Measurements from ENCODE around the gene USP13. TPM values are rescaled to one million over a fixed set of nuclear protein-coding genes. Genes with fewer than 3 reads are reported as not detected.

USP13 gene
- polyA plus RNA-seq, 3 donors: 0.31 to 1.6 (median 1.2) TPM

DNA sequence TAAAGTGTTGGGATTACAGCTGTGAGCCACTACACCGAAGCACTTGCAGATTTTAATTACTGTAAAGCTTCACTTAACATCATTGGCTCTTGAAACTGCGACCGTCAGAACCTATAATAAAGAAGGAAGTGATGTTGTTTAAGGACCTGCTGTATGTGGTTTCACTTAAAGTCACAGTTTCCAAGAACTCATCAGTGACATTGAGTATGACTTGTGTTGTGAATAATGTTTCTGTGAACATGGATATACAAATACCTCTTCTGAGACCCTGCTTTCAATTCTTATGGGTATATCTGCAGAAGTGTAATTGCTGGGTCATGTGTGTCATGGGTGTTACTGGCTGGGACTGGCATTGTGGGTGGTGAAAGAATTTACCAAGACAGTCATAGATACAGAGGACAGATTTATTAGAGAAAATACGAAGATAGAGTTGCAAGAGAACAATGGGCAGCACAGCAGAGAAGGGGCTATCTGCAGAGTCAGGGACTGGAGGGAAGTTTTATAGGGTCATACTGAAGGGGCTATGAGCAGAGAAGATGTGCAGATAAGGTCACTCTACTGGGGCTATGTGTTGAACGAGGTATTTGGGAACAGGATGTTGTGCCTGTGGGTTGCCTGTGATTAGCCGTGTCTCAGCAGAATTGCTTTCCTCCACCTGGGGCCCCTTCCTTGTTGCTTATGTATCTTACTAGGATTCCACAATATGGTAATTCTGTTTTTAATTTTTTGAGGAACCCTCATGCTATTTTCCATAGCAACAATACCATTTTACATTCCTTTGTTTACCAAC lies 43.7 kb upstream of the USP13 start:
- no peak overlapping the region for H3K4me3 ChIP-seq (replicated peaks in 1 of 3; ENCODE audit: low read depth in 2 of 3, low read length in 3 of 3)
- H3K27me3 ChIP-seq (ENCODE audit: control insufficient read depth in 2 of 2, insufficient read depth in 2 of 2, low read length in 2 of 2): no peaks in the 10 kb centered on the region
- H3K4me1 ChIP-seq (ENCODE audit: control insufficient read depth in 1 of 2, insufficient read depth in 2 of 2, low read length in 2 of 2): peaks cover 28 to 29% of the 10 kb centered on the region in 2 donors
- TF ChIP-seq, protein P1, sequence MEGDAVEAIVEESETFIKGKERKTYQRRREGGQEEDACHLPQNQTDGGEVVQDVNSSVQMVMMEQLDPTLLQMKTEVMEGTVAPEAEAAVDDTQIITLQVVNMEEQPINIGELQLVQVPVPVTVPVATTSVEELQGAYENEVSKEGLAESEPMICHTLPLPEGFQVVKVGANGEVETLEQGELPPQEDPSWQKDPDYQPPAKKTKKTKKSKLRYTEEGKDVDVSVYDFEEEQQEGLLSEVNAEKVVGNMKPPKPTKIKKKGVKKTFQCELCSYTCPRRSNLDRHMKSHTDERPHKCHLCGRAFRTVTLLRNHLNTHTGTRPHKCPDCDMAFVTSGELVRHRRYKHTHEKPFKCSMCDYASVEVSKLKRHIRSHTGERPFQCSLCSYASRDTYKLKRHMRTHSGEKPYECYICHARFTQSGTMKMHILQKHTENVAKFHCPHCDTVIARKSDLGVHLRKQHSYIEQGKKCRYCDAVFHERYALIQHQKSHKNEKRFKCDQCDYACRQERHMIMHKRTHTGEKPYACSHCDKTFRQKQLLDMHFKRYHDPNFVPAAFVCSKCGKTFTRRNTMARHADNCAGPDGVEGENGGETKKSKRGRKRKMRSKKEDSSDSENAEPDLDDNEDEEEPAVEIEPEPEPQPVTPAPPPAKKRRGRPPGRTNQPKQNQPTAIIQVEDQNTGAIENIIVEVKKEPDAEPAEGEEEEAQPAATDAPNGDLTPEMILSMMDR (IDR thresholded peaks at IDR 0.05): no peak
- no peaks in the 10 kb centered on the region for H3K9me3 ChIP-seq (replicated peaks in 1 of 2; ENCODE audit: control insufficient read depth in 1 of 2, insufficient read depth in 1 of 2, low read length in 2 of 2)
- no peak overlapping the region for H3K4me2 ChIP-seq (replicated peaks; ENCODE audit: extremely low read depth, low read length, poor library complexity, severe bottlenecking)
- peak overlapping the region in 1 of 2 donors; percentile 54 for H3K27ac ChIP-seq (ENCODE audit: low read depth in 1 of 2, low read length in 2 of 2)
- peaks cover 26% of the 10 kb centered on the region for H4K20me1 ChIP-seq (ENCODE audit: insufficient read depth, low read length)
- no peaks in the 10 kb centered on the region for H3K9me3 Mint-ChIP-seq
- peak overlapping the region; percentile 27 for H2AFZ ChIP-seq (ENCODE audit: insufficient read depth, low read depth, low read length, poor library complexity, severe bottlenecking)
- H3K36me3 Mint-ChIP-seq: peaks cover 19 to 29% of the 10 kb centered on the region in 2 donors
- peak in 2 of 3 donors; percentile 6 to 9 for DNase-seq
- H3K4me1 Mint-ChIP-seq: peaks cover 31% of the 10 kb centered on the region
- intact Hi-C loops (cut with micrococcal nuclease): loop anchor here in 1 of 2 donors (5.0 kb wide), 1 partner anchor 262 kb away; the partner anchor contains the start of gene MFN1
- no peak overlapping the region for H3K9ac ChIP-seq (ENCODE audit: insufficient read depth, low read length, poor library complexity, severe bottlenecking)
- peaks cover 71% of the 10 kb centered on the region for H3K79me2 ChIP-seq (ENCODE audit: insufficient read depth, low read length)
- H3K36me3 ChIP-seq (replicated peaks in 1 of 2; ENCODE audit: control insufficient read depth in 1 of 2, insufficient read depth in 2 of 2, low read length in 2 of 2): peaks cover 5 to 37% of the 10 kb centered on the region in 2 donors
- H3K27ac Mint-ChIP-seq: peak overlapping the region in 6 of 7 donors; percentile 32 to 84 (median 78)
- peaks cover 0 to 2% (median 0%) of the 10 kb centered on the region in 3 donors for H3K27me3 Mint-ChIP-seq (ENCODE audit: low read depth in 3 of 3)
- no peak overlapping the region for H3K4me3 Mint-ChIP-seq
- whole genome bisulfite sequencing (ENCODE audit: insufficient coverage): 60% methylated on average over 1 of the region's 6 CpGs

DNA sequence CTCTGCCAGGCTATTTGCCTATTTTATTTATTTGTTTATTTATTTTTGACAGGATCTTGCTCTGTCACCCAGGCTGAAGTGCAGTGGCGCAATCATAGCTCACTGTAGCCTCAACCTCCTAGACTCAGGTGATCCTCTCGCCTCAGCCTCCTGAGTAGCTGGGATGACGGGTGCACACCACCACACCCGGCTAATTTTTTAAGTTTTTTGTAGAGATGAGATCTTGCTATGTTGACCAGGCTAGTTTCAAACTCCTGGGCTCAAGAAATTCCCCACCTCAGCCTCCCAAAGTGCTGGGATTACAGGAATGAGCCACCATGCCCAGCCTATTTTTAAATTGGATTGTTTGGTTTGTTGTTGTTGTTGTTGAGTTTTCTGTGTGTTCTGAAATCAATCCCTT lies 42.8 kb upstream of the USP13 start:
- Histone ChIP-seq H3K27me3 (ENCODE audit: control insufficient read depth in 2 of 2, insufficient read depth in 2 of 2, low read length in 2 of 2) (no peaks in the 10 kb centered on the region), H3K9me3 (replicated peaks in 1 of 2; ENCODE audit: control insufficient read depth in 1 of 2, insufficient read depth in 1 of 2, low read length in 2 of 2) (no peaks in the 10 kb centered on the region), H3K4me1 (ENCODE audit: control insufficient read depth in 1 of 2, insufficient read depth in 2 of 2, low read length in 2 of 2) (peaks cover 23 to 27% of the 10 kb centered on the region in 2 donors), H3K4me3 (replicated peaks in 1 of 3; ENCODE audit: low read depth in 2 of 3, low read length in 3 of 3) (no peak overlapping the region), H3K4me2 (replicated peaks; ENCODE audit: extremely low read depth, low read length, poor library complexity, severe bottlenecking) (no peak overlapping the region), H3K79me2 (ENCODE audit: insufficient read depth, low read length) (peaks cover 61% of the 10 kb centered on the region), H4K20me1 (ENCODE audit: insufficient read depth, low read length) (peaks cover 26% of the 10 kb centered on the region), H3K27ac (ENCODE audit: low read depth in 1 of 2, low read length in 2 of 2) (no peak overlapping the region), H2AFZ (ENCODE audit: insufficient read depth, low read depth, low read length, poor library complexity, severe bottlenecking) (no peak overlapping the region), H3K9ac (ENCODE audit: insufficient read depth, low read length, poor library complexity, severe bottlenecking) (no peak overlapping the region), H3K36me3 (replicated peaks in 1 of 2; ENCODE audit: control insufficient read depth in 1 of 2, insufficient read depth in 2 of 2, low read length in 2 of 2) (peaks cover 5 to 37% of the 10 kb centered on the region in 2 donors)
- intact Hi-C loops (cut with micrococcal nuclease): no loop called here
- H3K4me1 Mint-ChIP-seq: peaks cover 28% of the 10 kb centered on the region
- no CpG with 5 or more reads among the region's 4 CpGs for WGBS (ENCODE audit: insufficient coverage)
- H3K36me3 Mint-ChIP-seq: peaks cover 19 to 29% of the 10 kb centered on the region in 2 donors
- peaks cover 0 to 2% (median 0%) of the 10 kb centered on the region in 3 donors for H3K27me3 Mint-ChIP-seq (ENCODE audit: low read depth in 3 of 3)
- TF ChIP-seq, protein P1 (IDR thresholded peaks at IDR 0.05): no peak
- no peaks in the 10 kb centered on the region for H3K9me3 Mint-ChIP-seq
- H3K4me3 Mint-ChIP-seq: no peak overlapping the region
- H3K27ac Mint-ChIP-seq: peak overlapping the region in 2 of 7 donors; percentile 13 to 63
- no peak for DNase-seq
